ENCODE measurements around the gene ENTREP1. TPM values are rescaled to one million over a fixed set of nuclear protein-coding genes. Genes with fewer than 3 reads are reported as not detected.
"Not testable (repeated sequence)": the region's sequence is repeated elsewhere in the genome, so short reads cannot be mapped to it uniquely, and the experiment has no call there.

The ENTREP1 gene
- total RNA-seq, 1 experiment from 2014 or later: 21.3 TPM

- H3K4ac ChIP-seq (ENCODE audit: low read depth, low read length): no peak overlapping the region
- no peak overlapping the region for H4K91ac ChIP-seq (ENCODE audit: insufficient read length, low read depth, low read length)
- no peak overlapping the region for H4K5ac ChIP-seq (ENCODE audit: insufficient read length, low read depth, low read length)
- no peaks in the 10 kb centered on the region for H3K79me2 ChIP-seq (ENCODE audit: insufficient read depth, low read length)
- no peak overlapping the region for H4K8ac ChIP-seq (replicated peaks; ENCODE audit: insufficient read length, low read depth, low read length)
- Mint-ChIP-seq H3K27me3 (ENCODE audit: low read depth) (no peaks in the 10 kb centered on the region), H3K9me3 (peaks cover 3 to 6% of the 10 kb centered on the region in 2 experiments; a peak in 2 of 5 replicates), H3K36me3 (ENCODE audit: insufficient read depth in 1 of 3, low read depth in 3 of 3) (peaks cover 2 to 10% (median 2%) of the 10 kb centered on the region in 3 experiments; a peak in 4 of 7 replicates), H3K4me1 (peaks cover 6 to 12% of the 10 kb centered on the region in 2 experiments), H3K4me3 (no peak overlapping the region), H3K27ac (no peak overlapping the region)
- no peak overlapping the region for H2BK15ac ChIP-seq (ENCODE audit: low read depth, low read length)
- H3K27me3 ChIP-seq (ENCODE audit: insufficient read depth, low read length): no peaks in the 10 kb centered on the region
- no peaks in the 10 kb centered on the region for H4K20me1 ChIP-seq (ENCODE audit: control insufficient read depth, insufficient read depth, insufficient read length)
- H2AK5ac ChIP-seq (ENCODE audit: insufficient read length, low read length): no peak overlapping the region
- H3K18ac ChIP-seq (ENCODE audit: insufficient read length, low read depth, low read length): no peak overlapping the region
- no peak overlapping the region for H3T11ph ChIP-seq (ENCODE audit: low read length)
- H3K27ac ChIP-seq (ENCODE audit: insufficient read length, low read depth, low read length): no peak overlapping the region
- no peak overlapping the region for H3K9ac ChIP-seq (ENCODE audit: extremely low read depth, insufficient read length, low read length)
- no peaks in the 10 kb centered on the region for H3K79me1 ChIP-seq (ENCODE audit: insufficient read depth, low read depth, low read length, poor library complexity, severe bottlenecking)
- H2AFZ ChIP-seq (ENCODE audit: low read length): no peak overlapping the region
- H3K23me2 ChIP-seq (ENCODE audit: insufficient read length, low read depth, low read length, poor library complexity, severe bottlenecking): no peaks in the 10 kb centered on the region
- no peak overlapping the region for H2BK20ac ChIP-seq (ENCODE audit: low read depth, low read length, poor library complexity, severe bottlenecking)
- no peak overlapping the region for H3K14ac ChIP-seq (ENCODE audit: insufficient read depth, low read length)
- no peaks in the 10 kb centered on the region; the same call in 1 of the 2 replicates for H3K4me1 ChIP-seq (ENCODE audit: insufficient read depth, low read length)
- TF ChIP-seq, protein P1, sequence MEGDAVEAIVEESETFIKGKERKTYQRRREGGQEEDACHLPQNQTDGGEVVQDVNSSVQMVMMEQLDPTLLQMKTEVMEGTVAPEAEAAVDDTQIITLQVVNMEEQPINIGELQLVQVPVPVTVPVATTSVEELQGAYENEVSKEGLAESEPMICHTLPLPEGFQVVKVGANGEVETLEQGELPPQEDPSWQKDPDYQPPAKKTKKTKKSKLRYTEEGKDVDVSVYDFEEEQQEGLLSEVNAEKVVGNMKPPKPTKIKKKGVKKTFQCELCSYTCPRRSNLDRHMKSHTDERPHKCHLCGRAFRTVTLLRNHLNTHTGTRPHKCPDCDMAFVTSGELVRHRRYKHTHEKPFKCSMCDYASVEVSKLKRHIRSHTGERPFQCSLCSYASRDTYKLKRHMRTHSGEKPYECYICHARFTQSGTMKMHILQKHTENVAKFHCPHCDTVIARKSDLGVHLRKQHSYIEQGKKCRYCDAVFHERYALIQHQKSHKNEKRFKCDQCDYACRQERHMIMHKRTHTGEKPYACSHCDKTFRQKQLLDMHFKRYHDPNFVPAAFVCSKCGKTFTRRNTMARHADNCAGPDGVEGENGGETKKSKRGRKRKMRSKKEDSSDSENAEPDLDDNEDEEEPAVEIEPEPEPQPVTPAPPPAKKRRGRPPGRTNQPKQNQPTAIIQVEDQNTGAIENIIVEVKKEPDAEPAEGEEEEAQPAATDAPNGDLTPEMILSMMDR (conservative IDR thresholded peaks at IDR 0.05): no peak
- WGBS (ENCODE audit: extremely low coverage, insufficient read length, low lambda C conversion rate): no CpG with 5 or more reads among the region's 1 CpG
- H3K56ac ChIP-seq (ENCODE audit: insufficient read length, low read depth, low read length): no peak overlapping the region
- H2BK120ac ChIP-seq (ENCODE audit: low read depth, low read length, poor library complexity, severe bottlenecking): no peak overlapping the region
- H3K9me3 ChIP-seq (ENCODE audit: control insufficient read depth, low read depth, low read length): no peaks in the 10 kb centered on the region
- H2BK12ac ChIP-seq (ENCODE audit: insufficient read length, low read depth, low read length): no peak overlapping the region
- no peak overlapping the region for H3K4me2 ChIP-seq (ENCODE audit: insufficient read depth, insufficient read length, low read length)
- H2BK5ac ChIP-seq (ENCODE audit: insufficient read length, low read length): no peak overlapping the region
- DNase-seq: no peak
- H3K23ac ChIP-seq (ENCODE audit: insufficient read length, low read depth, low read length): no peak overlapping the region
Observed at GRCh38 chr9:69400470-69400869, 75.5 kb downstream of the ENTREP1 start.

DNA sequence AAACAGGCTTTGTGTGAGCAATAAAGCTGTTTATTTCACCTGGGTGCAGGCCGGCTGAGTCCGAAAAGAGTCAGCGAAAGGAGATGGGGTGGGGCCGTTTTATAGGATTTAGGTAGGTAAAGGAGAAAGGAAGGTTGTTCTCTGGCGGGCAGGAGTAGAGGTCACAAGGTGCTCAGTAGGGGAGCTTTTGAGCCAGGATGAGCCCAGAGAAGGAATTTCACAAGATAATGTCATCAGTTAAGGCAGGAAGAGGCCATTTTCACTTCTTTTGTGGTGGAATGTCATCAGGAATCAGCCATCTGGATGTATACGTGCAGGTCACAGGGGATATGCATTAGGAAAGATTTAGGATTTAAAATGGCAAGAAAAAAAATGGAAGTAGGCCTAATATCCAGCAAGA is 84.9 kb downstream of the ENTREP1 start:
- H2BK5ac ChIP-seq (ENCODE audit: insufficient read length, low read length); H3K27me3 ChIP-seq (ENCODE audit: insufficient read depth, low read length); H3T11ph ChIP-seq (ENCODE audit: low read length); H3K56ac ChIP-seq (ENCODE audit: insufficient read length, low read depth, low read length); H2AK5ac ChIP-seq (ENCODE audit: insufficient read length, low read length); H3K23me2 ChIP-seq (ENCODE audit: insufficient read length, low read depth, low read length, poor library complexity, severe bottlenecking); H3K18ac ChIP-seq (ENCODE audit: insufficient read length, low read depth, low read length); H3K79me1 ChIP-seq (ENCODE audit: insufficient read depth, low read depth, low read length, poor library complexity, severe bottlenecking); H4K5ac ChIP-seq (ENCODE audit: insufficient read length, low read depth, low read length); H2BK20ac ChIP-seq (ENCODE audit: low read depth, low read length, poor library complexity, severe bottlenecking); H3K79me2 ChIP-seq (ENCODE audit: insufficient read depth, low read length); H3K4ac ChIP-seq (ENCODE audit: low read depth, low read length); H4K91ac ChIP-seq (ENCODE audit: insufficient read length, low read depth, low read length); H4K20me1 ChIP-seq (ENCODE audit: control insufficient read depth, insufficient read depth, insufficient read length); H3K4me3 Mint-ChIP-seq; H3K14ac ChIP-seq (ENCODE audit: insufficient read depth, low read length); H2AFZ ChIP-seq (ENCODE audit: low read length); H3K9me3 ChIP-seq (ENCODE audit: control insufficient read depth, low read depth, low read length); H3K36me3 Mint-ChIP-seq (ENCODE audit: insufficient read depth in 1 of 3, low read depth in 3 of 3); H3K9me3 Mint-ChIP-seq; H3K4me1 ChIP-seq (ENCODE audit: insufficient read depth, low read length); H3K4me2 ChIP-seq (ENCODE audit: insufficient read depth, insufficient read length, low read length); H2BK120ac ChIP-seq (ENCODE audit: low read depth, low read length, poor library complexity, severe bottlenecking); H3K9ac ChIP-seq (ENCODE audit: extremely low read depth, insufficient read length, low read length); H2BK12ac ChIP-seq (ENCODE audit: insufficient read length, low read depth, low read length); H3K23ac ChIP-seq (ENCODE audit: insufficient read length, low read depth, low read length); H2BK15ac ChIP-seq (ENCODE audit: low read depth, low read length); H4K8ac ChIP-seq (replicated peaks; ENCODE audit: insufficient read length, low read depth, low read length); H3K27me3 Mint-ChIP-seq (ENCODE audit: low read depth): not testable (repeated sequence)
- WGBS (ENCODE audit: extremely low coverage, insufficient read length, low lambda C conversion rate): no CpG with 5 or more reads among the region's 6 CpGs
- peak; percentile 70 for DNase-seq
- Mint-ChIP-seq H3K27ac (peak overlapping the region; percentile 62 to 89 (median 64); a peak in 6 of 7 replicates), H3K4me1 (peaks cover 26 to 29% of the 10 kb centered on the region in 2 experiments)
- peak overlapping the region; percentile 26 for H3K27ac ChIP-seq (ENCODE audit: insufficient read length, low read depth, low read length)
